WTC11 (cell line): Measurements from ENCODE around the gene ERC2.

ENCODE experiments used
- TF ChIP-seq, protein P1 (sequence below): sonication (generic); formaldehyde crosslinking; IDR thresholded peaks from 2 replicates; pipeline ENCODE4 v1.8.1; 2022; ENCODE audit warnings: low read depth, missing genetic modification reagents, borderline replicate concordance
- TF ChIP-seq, protein P2 (sequence below): fragments of 200-600 bp; IDR thresholded peaks from 2 replicates; pipeline ENCODE4 v1.8.0; 2022; ENCODE audit warnings: antibody characterized with exemption

DNA sequence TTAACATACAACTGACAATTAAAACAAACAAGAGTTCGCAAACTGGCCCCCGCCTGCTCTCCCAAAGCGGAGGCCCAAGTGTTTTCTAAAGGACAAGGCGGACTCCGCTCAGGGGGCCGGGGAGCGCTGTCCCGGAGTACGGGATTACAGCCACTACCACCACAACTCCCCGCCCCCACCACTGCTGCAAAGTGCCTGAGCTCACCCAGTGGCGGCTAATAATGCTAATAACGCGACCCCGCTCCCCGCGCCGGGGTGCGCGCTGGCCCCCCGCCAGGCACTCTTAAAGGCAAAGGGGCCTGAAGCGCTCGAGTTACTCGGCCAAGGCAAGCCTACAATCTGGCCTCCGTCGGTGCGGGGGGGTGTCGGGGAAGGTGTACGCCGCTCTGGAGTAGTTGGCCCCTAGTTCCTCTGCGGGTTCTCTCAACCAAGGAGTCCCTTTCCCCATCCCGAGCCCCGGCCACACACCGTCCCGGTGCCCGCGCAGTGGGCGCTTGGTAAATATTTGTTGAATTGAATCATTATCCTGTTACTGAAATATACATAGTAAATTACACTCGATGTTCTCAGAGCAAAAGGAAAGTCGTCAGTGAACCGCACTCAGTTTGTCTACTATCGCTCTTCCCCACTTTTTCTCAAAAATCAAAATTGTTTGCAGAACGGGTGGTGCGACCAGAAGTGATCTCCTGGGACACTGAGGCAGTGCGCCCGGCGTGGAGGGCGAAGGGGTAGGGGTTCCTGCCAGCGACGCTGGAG lies 982.0 kb downstream of the ERC2 start:
- TF ChIP-seq, protein P1, sequence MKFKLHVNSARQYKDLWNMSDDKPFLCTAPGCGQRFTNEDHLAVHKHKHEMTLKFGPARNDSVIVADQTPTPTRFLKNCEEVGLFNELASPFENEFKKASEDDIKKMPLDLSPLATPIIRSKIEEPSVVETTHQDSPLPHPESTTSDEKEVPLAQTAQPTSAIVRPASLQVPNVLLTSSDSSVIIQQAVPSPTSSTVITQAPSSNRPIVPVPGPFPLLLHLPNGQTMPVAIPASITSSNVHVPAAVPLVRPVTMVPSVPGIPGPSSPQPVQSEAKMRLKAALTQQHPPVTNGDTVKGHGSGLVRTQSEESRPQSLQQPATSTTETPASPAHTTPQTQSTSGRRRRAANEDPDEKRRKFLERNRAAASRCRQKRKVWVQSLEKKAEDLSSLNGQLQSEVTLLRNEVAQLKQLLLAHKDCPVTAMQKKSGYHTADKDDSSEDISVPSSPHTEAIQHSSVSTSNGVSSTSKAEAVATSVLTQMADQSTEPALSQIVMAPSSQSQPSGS (CRISPR knock-in tag) = no peak
- TF ChIP-seq, protein P2, sequence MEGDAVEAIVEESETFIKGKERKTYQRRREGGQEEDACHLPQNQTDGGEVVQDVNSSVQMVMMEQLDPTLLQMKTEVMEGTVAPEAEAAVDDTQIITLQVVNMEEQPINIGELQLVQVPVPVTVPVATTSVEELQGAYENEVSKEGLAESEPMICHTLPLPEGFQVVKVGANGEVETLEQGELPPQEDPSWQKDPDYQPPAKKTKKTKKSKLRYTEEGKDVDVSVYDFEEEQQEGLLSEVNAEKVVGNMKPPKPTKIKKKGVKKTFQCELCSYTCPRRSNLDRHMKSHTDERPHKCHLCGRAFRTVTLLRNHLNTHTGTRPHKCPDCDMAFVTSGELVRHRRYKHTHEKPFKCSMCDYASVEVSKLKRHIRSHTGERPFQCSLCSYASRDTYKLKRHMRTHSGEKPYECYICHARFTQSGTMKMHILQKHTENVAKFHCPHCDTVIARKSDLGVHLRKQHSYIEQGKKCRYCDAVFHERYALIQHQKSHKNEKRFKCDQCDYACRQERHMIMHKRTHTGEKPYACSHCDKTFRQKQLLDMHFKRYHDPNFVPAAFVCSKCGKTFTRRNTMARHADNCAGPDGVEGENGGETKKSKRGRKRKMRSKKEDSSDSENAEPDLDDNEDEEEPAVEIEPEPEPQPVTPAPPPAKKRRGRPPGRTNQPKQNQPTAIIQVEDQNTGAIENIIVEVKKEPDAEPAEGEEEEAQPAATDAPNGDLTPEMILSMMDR = no peak
